A673 (cell line): ENCODE measurements around the gene VSTM2L. TPM values are rescaled to one million over a fixed set of nuclear protein-coding genes. Genes with fewer than 3 reads are reported as not detected.

Experiments
- BruUV-seq: library from RNA; stranded (reverse); fragments of 400-500 nt; replicated peaks from 2 replicates; lab custom pipeline; 2021; lab: Mats Ljungman, UMichigan
- CTCF ChIA-PET: fragments of 300-600 bp; sonication (Branson Sonifier 250); formaldehyde crosslinking; loops from one replicate; lab custom pipeline; 2022; ENCODE audit warnings: antibody characterized with exemption; lab: Charles Lee
- POLR2A ChIA-PET: fragments of 300-600 bp; sonication (Branson Sonifier 250); formaldehyde crosslinking; loops from one replicate; lab custom pipeline; 2022; ENCODE audit warnings: antibody characterized with exemption; ENCODE audit not compliant: low non-redundant PET; lab: Charles Lee
- DNase-seq: peaks from one replicate; pipeline ENCODE4 v3.0.0-alpha.2; 2015; ENCODE audit warnings: low spot score
- H3K27ac ChIP-seq: fragments of 200-600 bp; sonication (generic); 2 replicates; pipeline ENCODE4 v1.5.1; 2016; ENCODE audit warnings: mixed run types, low read depth, mild to moderate bottlenecking, mixed read lengths, antibody characterized with exemption, low read length; ENCODE audit not compliant: poor library complexity, severe bottlenecking
- H3K27me3 ChIP-seq: fragments of 200-600 bp; sonication (generic); replicated peaks from 2 replicates; pipeline ENCODE4 v1.6.1; 2017; ENCODE audit warnings: mixed run types, low read depth, mild to moderate bottlenecking, mixed read lengths, antibody characterized with exemption, low read length; ENCODE audit not compliant: insufficient read depth, poor library complexity
- H3K36me3 ChIP-seq: fragments of 200-600 bp; sonication (generic); 2 replicates; pipeline ENCODE4 v1.6.1; 2016; ENCODE audit warnings: mixed run types, mild to moderate bottlenecking, mixed read lengths, antibody characterized with exemption, low read length; ENCODE audit not compliant: insufficient read depth, poor library complexity, severe bottlenecking
- H3K4me1 ChIP-seq: fragments of 200-600 bp; sonication (generic); 2 replicates; pipeline ENCODE4 v1.6.1; 2017; ENCODE audit warnings: mixed run types, mild to moderate bottlenecking, mixed read lengths, antibody characterized with exemption, low read length; ENCODE audit not compliant: insufficient read depth, poor library complexity, severe bottlenecking
- H3K4me3 ChIP-seq: fragments of 200-600 bp; sonication (generic); 2 replicates; pipeline ENCODE4 v1.5.1; 2016; ENCODE audit warnings: low read depth, mixed run types, mild to moderate bottlenecking, mixed read lengths, low read length; ENCODE audit not compliant: poor library complexity, severe bottlenecking
- H3K9me3 ChIP-seq: fragments of 200-600 bp; sonication (generic); 2 replicates; pipeline ENCODE4 v1.6.1; 2016; ENCODE audit warnings: mixed run types, low read depth, mild to moderate bottlenecking, mixed read lengths, antibody characterized with exemption, low read length; ENCODE audit not compliant: poor library complexity, severe bottlenecking
- CTCF ChIP-seq: fragments of 300-800, 200-600 bp; sonication (generic); conservative IDR thresholded peaks from 2 replicates; pipeline ENCODE4 v1.5.1; 2017; ENCODE audit warnings: low read depth, mild to moderate bottlenecking, antibody characterized with exemption, low read length, moderate library complexity, mixed read lengths
- EZH2 ChIP-seq: fragments of 200-600 bp; sonication (generic); IDR thresholded peaks from 2 replicates; pipeline ENCODE4 v1.6.1; 2017; ENCODE audit warnings: borderline replicate concordance, low read depth, mild to moderate bottlenecking, mixed read lengths, antibody characterized with exemption, low read length; ENCODE audit not compliant: poor library complexity, severe bottlenecking
- intact Hi-C: fragments of 100-400 bp; cut with micrococcal nuclease; formaldehyde crosslinking; loops from one replicate; pipeline ENCODE4 v1.10.0; 2022; ENCODE audit not compliant: unreplicated experiment
- total RNA-seq: library from RNA; stranded (reverse); gene quantifications from 2 replicates; pipeline ENCODE4 v1.2.3, GENCODE V29; 2021

The VSTM2L gene
- total RNA-seq, 1 experiment from 2014 or later = 23.3 TPM

GRCh38 chr20:37940858-37941257, 37.9 kb downstream of the VSTM2L start:
- Histone ChIP-seq H3K36me3 (no peaks in the 10 kb centered on the region), H3K27me3 (no peaks in the 10 kb centered on the region), H3K4me3 (no peak overlapping the region), H3K9me3 (no peaks in the 10 kb centered on the region), H3K27ac (no peak overlapping the region), H3K4me1 (no peaks in the 10 kb centered on the region)
- BruUV-seq = no TSS peak
- DNase-seq = no peak
- intact Hi-C loops = no loop called here
- ChIA-PET POLR2A (no interaction called here), CTCF (no interaction called here)
- TF ChIP-seq CTCF = no peak

GRCh38 chr20:37941332-37941731, 38.4 kb downstream of the VSTM2L start:
- H3K4me1 ChIP-seq = no peaks in the 10 kb centered on the region
- intact Hi-C loops = no loop called here
- peak; percentile 36; the same call in 1 of the 2 replicates for TF ChIP-seq CTCF
- TF ChIP-seq EZH2 = no peak
- no TSS peak for BruUV-seq
- no peak for DNase-seq
- ChIA-PET CTCF (no interaction called here), POLR2A (no interaction called here)
- no peaks in the 10 kb centered on the region for H3K9me3 ChIP-seq
- no peaks in the 10 kb centered on the region for H3K36me3 ChIP-seq
- no peaks in the 10 kb centered on the region for H3K27me3 ChIP-seq
- no peak overlapping the region for H3K4me3 ChIP-seq
- no peak overlapping the region for H3K27ac ChIP-seq

- Histone ChIP-seq H3K4me1 (no peaks in the 10 kb centered on the region), H3K27ac (no peak overlapping the region), H3K9me3 (no peaks in the 10 kb centered on the region), H3K27me3 (no peaks in the 10 kb centered on the region), H3K36me3 (no peaks in the 10 kb centered on the region), H3K4me3 (no peak overlapping the region)
- no peak for TF ChIP-seq EZH2
- no peak for TF ChIP-seq CTCF
- intact Hi-C loops = no loop called here
- ChIA-PET POLR2A (no interaction called here), CTCF (no interaction called here)
- DNase-seq = no peak
- no TSS peak for BruUV-seq
These were observed 39.1 kb downstream of the VSTM2L start for GRCh38 chr20:37941992-37942391.
